Inferior parietal cortex (tissue), 1 donor: Measurements from ENCODE around the gene CCDC70.

Experiments
- DNase-seq: peaks from one replicate; pipeline ENCODE4 v3.0.0-alpha.2; 2016; ENCODE audit errors: extremely low spot score

Gene CCDC70

GRCh38 chr13:51862957-51863356, 1.2 kb downstream of the CCDC70 start:
- no peak for DNase-seq

- DNase-seq = no peak
These were observed 4.1 kb downstream of the CCDC70 start for GRCh38 chr13:51865838-51866237.

- no peak for DNase-seq
These were observed 5.3 kb downstream of the CCDC70 start for GRCh38 chr13:51867062-51867461.

GRCh38 chr13:51869916-51870315, 8.1 kb downstream of the CCDC70 start:
- DNase-seq = no peak

- no peak for DNase-seq
These were observed 8.8 kb downstream of the CCDC70 start for GRCh38 chr13:51870616-51871015.

GRCh38 chr13:51873117-51873798, 11.5 kb downstream of the CCDC70 start:
- no peak for DNase-seq

- no peak for DNase-seq
These were observed 12.1 kb downstream of the CCDC70 start for GRCh38 chr13:51873837-51874236.

GRCh38 chr13:51874651-51875050, 12.9 kb downstream of the CCDC70 start:
- DNase-seq = no peak

GRCh38 chr13:51879133-51879532, 17.4 kb downstream of the CCDC70 start:
- no peak for DNase-seq

- no peak for DNase-seq
These were observed 19.5 kb downstream of the CCDC70 start for GRCh38 chr13:51881296-51881695.

- no peak for DNase-seq
These were observed 20.9 kb downstream of the CCDC70 start for GRCh38 chr13:51882570-51883225.

- DNase-seq = no peak
These were observed 21.4 kb downstream of the CCDC70 start for GRCh38 chr13:51883226-51883600.

- no peak for DNase-seq
These were observed 23.9 kb downstream of the CCDC70 start for GRCh38 chr13:51885651-51886050.

GRCh38 chr13:51887468-51887867, 25.7 kb downstream of the CCDC70 start:
- DNase-seq = no peak

GRCh38 chr13:51892657-51893056, 30.9 kb downstream of the CCDC70 start:
- DNase-seq = no peak

GRCh38 chr13:51894239-51894638, 32.5 kb downstream of the CCDC70 start:
- DNase-seq = no peak

GRCh38 chr13:51895906-51896888, 34.4 kb downstream of the CCDC70 start:
- peak; percentile 49 for DNase-seq

GRCh38 chr13:51900471-51900870, 38.7 kb downstream of the CCDC70 start:
- no peak for DNase-seq

- DNase-seq = no peak
These were observed 41.0 kb downstream of the CCDC70 start for GRCh38 chr13:51902776-51903175.

GRCh38 chr13:51905787-51906186, 44.0 kb downstream of the CCDC70 start:
- DNase-seq = no peak

- no peak for DNase-seq
These were observed 44.8 kb downstream of the CCDC70 start for GRCh38 chr13:51906581-51906980.

- no peak for DNase-seq
These were observed 45.4 kb downstream of the CCDC70 start for GRCh38 chr13:51907040-51907732.
